ENCODE data around the gene ADK. TPM values are rescaled to one million over a fixed set of nuclear protein-coding genes. Genes with fewer than 3 reads are reported as not detected.

The ADK gene
- total and polyA plus RNA-seq, 11 donors: 20.8 to 55.5 (median 39.8) TPM

DNA sequence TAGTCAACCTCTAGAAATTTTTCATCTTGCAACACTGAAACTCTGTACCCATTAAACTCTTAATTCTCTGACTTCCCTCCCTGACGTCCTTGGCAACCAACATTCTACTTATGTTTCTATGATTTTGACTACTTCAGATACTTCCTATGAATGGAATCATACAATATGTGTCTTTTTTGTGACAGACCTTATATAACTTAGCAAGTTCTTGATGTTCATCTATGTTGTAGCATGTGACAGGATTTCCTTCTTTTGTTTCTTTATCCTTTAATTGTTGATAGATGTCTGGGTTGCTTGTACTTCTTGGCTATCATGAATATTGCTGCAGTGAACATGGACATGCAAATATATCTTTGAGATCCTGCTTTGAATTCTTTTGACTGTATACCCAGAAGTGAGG is 240.8 kb downstream of the ADK start:
- Histone ChIP-seq H3K9me3 (no peaks in the 10 kb centered on the region), H3K4me3 (no peak overlapping the region), H3K36me3 (peaks cover 0 to 7% (median 0%) of the 10 kb centered on the region in 9 donors), H3K27ac (no peak overlapping the region), H3K4me1 (no peaks in the 10 kb centered on the region), H3K27me3 (no peaks in the 10 kb centered on the region)
- ATAC-seq: no peak
- no peak for DNase-seq
- intact Hi-C loops (cut with DNase I): no loop called here
- WGBS, 4 donors: 58 to 66% (median 63%) methylated on average over 1 of the region's 1 CpG
- no peak for TF ChIP-seq POLR2A (IDR thresholded peaks at IDR 0.05)
- TF ChIP-seq, protein P1, sequence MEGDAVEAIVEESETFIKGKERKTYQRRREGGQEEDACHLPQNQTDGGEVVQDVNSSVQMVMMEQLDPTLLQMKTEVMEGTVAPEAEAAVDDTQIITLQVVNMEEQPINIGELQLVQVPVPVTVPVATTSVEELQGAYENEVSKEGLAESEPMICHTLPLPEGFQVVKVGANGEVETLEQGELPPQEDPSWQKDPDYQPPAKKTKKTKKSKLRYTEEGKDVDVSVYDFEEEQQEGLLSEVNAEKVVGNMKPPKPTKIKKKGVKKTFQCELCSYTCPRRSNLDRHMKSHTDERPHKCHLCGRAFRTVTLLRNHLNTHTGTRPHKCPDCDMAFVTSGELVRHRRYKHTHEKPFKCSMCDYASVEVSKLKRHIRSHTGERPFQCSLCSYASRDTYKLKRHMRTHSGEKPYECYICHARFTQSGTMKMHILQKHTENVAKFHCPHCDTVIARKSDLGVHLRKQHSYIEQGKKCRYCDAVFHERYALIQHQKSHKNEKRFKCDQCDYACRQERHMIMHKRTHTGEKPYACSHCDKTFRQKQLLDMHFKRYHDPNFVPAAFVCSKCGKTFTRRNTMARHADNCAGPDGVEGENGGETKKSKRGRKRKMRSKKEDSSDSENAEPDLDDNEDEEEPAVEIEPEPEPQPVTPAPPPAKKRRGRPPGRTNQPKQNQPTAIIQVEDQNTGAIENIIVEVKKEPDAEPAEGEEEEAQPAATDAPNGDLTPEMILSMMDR (IDR thresholded peaks at IDR 0.05): no peak

GRCh38 chr10:74394416-74394969 is 243.5 kb downstream of the ADK start:
- ATAC-seq (no peak), DNase-seq (no peak)
- TF ChIP-seq, protein P1 (IDR thresholded peaks at IDR 0.05): no peak
- no peak for TF ChIP-seq POLR2A (IDR thresholded peaks at IDR 0.05)
- Histone ChIP-seq H3K4me3 (no peak overlapping the region), H3K4me1 (no peaks in the 10 kb centered on the region), H3K27ac (no peak overlapping the region), H3K9me3 (no peaks in the 10 kb centered on the region), H3K27me3 (no peaks in the 10 kb centered on the region), H3K36me3 (peaks cover 0 to 7% (median 0%) of the 10 kb centered on the region in 9 donors)
- WGBS, 4 donors: 92 to 97% (median 94%) methylated on average over 3 of the region's 3 CpGs
- intact Hi-C loops (cut with DNase I): no loop called here

GRCh38 chr10:74400186-74400585 is 249.2 kb downstream of the ADK start:
- no peak for ATAC-seq
- DNase-seq: no peak
- WGBS, 4 donors: 98% methylated on average over 3 of the region's 3 CpGs
- no peak overlapping the region for H3K27ac ChIP-seq
- H3K4me1 ChIP-seq: no peaks in the 10 kb centered on the region
- peaks cover 0 to 13% (median 0%) of the 10 kb centered on the region in 12 donors for H3K9me3 ChIP-seq
- intact Hi-C loops (cut with DNase I): no loop called here
- no peaks in the 10 kb centered on the region for H3K36me3 ChIP-seq
- TF ChIP-seq, protein P1 (IDR thresholded peaks at IDR 0.05): no peak
- TF ChIP-seq POLR2A (IDR thresholded peaks at IDR 0.05): no peak
- H3K4me3 ChIP-seq: no peak overlapping the region
- H3K27me3 ChIP-seq: no peaks in the 10 kb centered on the region

GRCh38 chr10:74406006-74406405 is 255.0 kb downstream of the ADK start:
- 58 to 76% (median 67%) methylated on average over 1 of the region's 1 CpG for WGBS, 4 donors
- H3K27ac ChIP-seq: no peak overlapping the region
- intact Hi-C loops (cut with DNase I): no loop called here
- ATAC-seq (no peak), DNase-seq (no peak)
- H3K36me3 ChIP-seq: no peaks in the 10 kb centered on the region
- H3K9me3 ChIP-seq: peaks cover 0 to 13% (median 0%) of the 10 kb centered on the region in 12 donors
- no peak overlapping the region for H3K4me3 ChIP-seq
- TF ChIP-seq POLR2A (IDR thresholded peaks at IDR 0.05): no peak
- TF ChIP-seq, protein P1 (IDR thresholded peaks at IDR 0.05): no peak
- H3K4me1 ChIP-seq: no peaks in the 10 kb centered on the region
- H3K27me3 ChIP-seq: no peaks in the 10 kb centered on the region

Measured in heart left ventricle (tissue), 16 donors.